B cell (primary cell): ENCODE data around the gene MAP3K1.

Experiments
- CTCF ChIP-seq: fragments of 200-600 bp; IDR thresholded peaks from one replicate; pipeline ENCODE4 v1.8.0; 2022; ENCODE audit warnings: antibody characterized with exemption, mild to moderate bottlenecking
- EZH2 ChIP-seq: IDR thresholded peaks from 2 replicates; pipeline ENCODE4 v1.6.1; 2012; ENCODE audit warnings: borderline replicate concordance, low read depth, mild to moderate bottlenecking, moderate library complexity, low read length; ENCODE audit not compliant: insufficient read depth, poor library complexity, severe bottlenecking

GRCh38 chr5:56840597-56840996, 25.2 kb downstream of the MAP3K1 start:
- no peak for TF ChIP-seq CTCF
- TF ChIP-seq EZH2 = no peak
